ENCODE data around the gene AP5Z1. TPM values are rescaled to one million over a fixed set of nuclear protein-coding genes. Genes with fewer than 3 reads are reported as not detected.

The AP5Z1 gene
- total and polyA plus RNA-seq, 2 of the 4 experiments (the other 2 are of a cell fraction): 9.7 to 38.7 TPM

- CTCF ChIA-PET: no interaction called here
- H4K20me1 ChIP-seq (ENCODE audit: insufficient read depth, low read length): peaks cover 3% of the 10 kb centered on the region; the same call in 1 of the 2 replicates
- DNase-seq (peak; percentile 25), ATAC-seq (ENCODE audit: low read depth) (no peak)
- TF ChIP-seq MAZ (IDR thresholded peaks at IDR 0.05; ENCODE audit: borderline replicate concordance, low read depth, low read length): no peak
- no peak for TF ChIP-seq RAD21 (IDR thresholded peaks at IDR 0.05; ENCODE audit: low read length)
- TF ChIP-seq SMC3 (IDR thresholded peaks at IDR 0.05; ENCODE audit: low read depth, low read length): no peak
- TF ChIP-seq POLR2A (IDR thresholded peaks at IDR 0.05; ENCODE audit: low read depth, low read length): no peak
- no peak for TF ChIP-seq RCOR1 (IDR thresholded peaks at IDR 0.05; ENCODE audit: insufficient replicate concordance, low read length)
- no peak for TF ChIP-seq CHD1 (IDR thresholded peaks at IDR 0.05; ENCODE audit: low read depth, low read length)
- TF ChIP-seq FOS (IDR thresholded peaks at IDR 0.05; ENCODE audit: low read depth, low read length): no peak
- no peak for TF ChIP-seq ELK1 (IDR thresholded peaks at IDR 0.05; ENCODE audit: borderline replicate concordance, low read depth, low read length)
- TF ChIP-seq RFX5 (IDR thresholded peaks at IDR 0.05; ENCODE audit: low read depth, low read length): no peak
- TF ChIP-seq MAFK (IDR thresholded peaks at IDR 0.05; ENCODE audit: low read depth, low read length): no peak
- TF ChIP-seq MXI1 (IDR thresholded peaks at IDR 0.05; ENCODE audit: borderline replicate concordance, low read depth, low read length): no peak
- TF ChIP-seq NFE2L2 (IDR thresholded peaks at IDR 0.05; ENCODE audit: low read depth, low read length): no peak
- TF ChIP-seq CTCF (conservative IDR thresholded peaks at IDR 0.05; ENCODE audit: low read depth, low read length): no peak
- peaks cover 11 to 64% of the 10 kb centered on the region in 2 experiments; a peak in 3 of 4 replicates for H3K79me1 ChIP-seq (ENCODE audit: low read depth in 1 of 2, low read length in 2 of 2)
- H3K27ac ChIP-seq (ENCODE audit: insufficient read depth, low read length): no peak overlapping the region; the same call in 1 of the 2 replicates
- H2AFZ ChIP-seq (replicated peaks; ENCODE audit: low read length, poor library complexity): no peak overlapping the region
- H3K27me3 ChIP-seq (ENCODE audit: control insufficient read depth, insufficient read depth, low read length): no peaks in the 10 kb centered on the region
- dilution Hi-C loops (cut with HindIII; ENCODE audit: low sequenced_read_pairs, unreplicated experiment): no loop called here
- no peak overlapping the region for H3K4ac ChIP-seq (ENCODE audit: low read depth, low read length)
- H4K91ac ChIP-seq (ENCODE audit: insufficient read depth, low read depth, low read length): no peak overlapping the region
- H3K56ac ChIP-seq (ENCODE audit: extremely low read depth, insufficient read depth, low read length): no peak overlapping the region
- BruUV-seq (replicated peaks): no TSS peak
- H2AK9ac ChIP-seq (replicated peaks; ENCODE audit: low read depth, low read length, poor library complexity): no peak overlapping the region
- H3K36me3 ChIP-seq (ENCODE audit: control insufficient read depth, insufficient read depth, low read length): peaks cover 31% of the 10 kb centered on the region
- H3K18ac ChIP-seq (ENCODE audit: low read depth, low read length): no peak overlapping the region
- POLR2A ChIA-PET (ENCODE audit: unreplicated experiment): no interaction called here
- no peak overlapping the region for H2BK5ac ChIP-seq (ENCODE audit: low read depth, low read length, poor library complexity, severe bottlenecking)
- no CpG with 5 or more reads among the region's 10 CpGs for WGBS, 2 experiments (ENCODE audit: extremely low coverage in 2 of 2, insufficient read length in 1 of 2)
- H2BK120ac ChIP-seq (ENCODE audit: low read depth, low read length): no peak overlapping the region
- in situ Hi-C loops (cut with MboI; ENCODE audit: low sequenced_read_pairs): no loop called here
- H3K9me3 ChIP-seq (ENCODE audit: control insufficient read depth, insufficient read depth, low read length): no peaks in the 10 kb centered on the region
- H3K14ac ChIP-seq (replicated peaks; ENCODE audit: low read depth, low read length): no peak overlapping the region
- H3K9ac ChIP-seq (ENCODE audit: low read depth, low read length): no peak overlapping the region
- no peak overlapping the region for H2BK15ac ChIP-seq (ENCODE audit: low read depth, low read length)
- H4K8ac ChIP-seq (ENCODE audit: low read depth in 2 of 2, low read length in 2 of 2): no peak overlapping the region
- no peak overlapping the region for H4K5ac ChIP-seq (ENCODE audit: low read depth, low read length)
- H2AK5ac ChIP-seq (ENCODE audit: low read depth, low read length): peak overlapping the region; percentile 13; the same call in 1 of the 2 replicates
- peaks cover 2% of the 10 kb centered on the region; the same call in 1 of the 2 replicates for H3K9me1 ChIP-seq (ENCODE audit: insufficient read depth, low read length)
- no peak overlapping the region for H3K4me3 ChIP-seq (ENCODE audit: insufficient read depth, low read depth, low read length)
- intact Hi-C loops (cut with micrococcal nuclease): no loop called here
- no peak overlapping the region for H2BK20ac ChIP-seq (ENCODE audit: low read depth, low read length)
- H3K23ac ChIP-seq (ENCODE audit: low read depth, low read length): no peak overlapping the region
- H3K4me2 ChIP-seq (ENCODE audit: low read depth, low read length): no peak overlapping the region
- H3K4me1 ChIP-seq (ENCODE audit: control insufficient read depth, insufficient read depth, low read length): peaks cover 22% of the 10 kb centered on the region
Observed at GRCh38 chr7:4742852-4743251, 32.6 kb upstream of the AP5Z1 start.
